GM18519 (cell line): ENCODE data around the gene SMIM32.

Experiments used
- ATAC-seq: cut with Tn5 transposase; IDR thresholded peaks from one replicate; pipeline ENCODE4 v1.9.1; 2021; ENCODE audit warnings: mild to moderate bottlenecking, moderate library complexity; ENCODE audit not compliant: unreplicated experiment, low FRiP score

The SMIM32 gene

GRCh38 chr5:136192526-136193321 lies at the start of gene SMIM32:
TSS of gene SMIM32 (minus strand) at chr5:136193162. CDS start at chr5:136192524, 638 bp downstream.
- no peak for ATAC-seq

- ATAC-seq = peak; percentile 73
Observed at GRCh38 chr5:136242611-136243010, 49.6 kb upstream of the SMIM32 start.

- ATAC-seq = no peak
Observed at GRCh38 chr5:136242136-136242535, 49.2 kb upstream of the SMIM32 start.

- ATAC-seq = no peak
Observed at GRCh38 chr5:136240894-136241293, 47.9 kb upstream of the SMIM32 start.

GRCh38 chr5:136236479-136237083 lies 43.6 kb upstream of the SMIM32 start:
- no peak for ATAC-seq

- no peak for ATAC-seq
Observed at GRCh38 chr5:136235321-136235720, 42.4 kb upstream of the SMIM32 start.

GRCh38 chr5:136232316-136232715 lies 39.4 kb upstream of the SMIM32 start:
- ATAC-seq = peak; percentile 52

- no peak for ATAC-seq
Observed at GRCh38 chr5:136230176-136230575, 37.2 kb upstream of the SMIM32 start.

- no peak for ATAC-seq
Observed at GRCh38 chr5:136228136-136228757, 35.3 kb upstream of the SMIM32 start.

- ATAC-seq = no peak
Observed at GRCh38 chr5:136226401-136226800, 33.4 kb upstream of the SMIM32 start.

- ATAC-seq = no peak
Observed at GRCh38 chr5:136225796-136226195, 32.8 kb upstream of the SMIM32 start.

- ATAC-seq = no peak
Observed at GRCh38 chr5:136222580-136223235, 29.7 kb upstream of the SMIM32 start.

GRCh38 chr5:136221340-136221739 lies 28.4 kb upstream of the SMIM32 start:
- no peak for ATAC-seq

GRCh38 chr5:136216230-136216629 lies 23.3 kb upstream of the SMIM32 start:
- no peak for ATAC-seq

- no peak for ATAC-seq
Observed at GRCh38 chr5:136215812-136216211, 22.9 kb upstream of the SMIM32 start.

GRCh38 chr5:136213919-136214493 lies 21.0 kb upstream of the SMIM32 start:
- ATAC-seq = no peak

GRCh38 chr5:136212252-136212721 lies 19.3 kb upstream of the SMIM32 start:
- ATAC-seq = peak; percentile 56

GRCh38 chr5:136211282-136212040 lies 18.5 kb upstream of the SMIM32 start:
- ATAC-seq = no peak

- ATAC-seq = no peak
Observed at GRCh38 chr5:136210259-136210658, 17.3 kb upstream of the SMIM32 start.

- ATAC-seq = no peak
Observed at GRCh38 chr5:136209346-136209910, 16.5 kb upstream of the SMIM32 start.
